Caki2 (cell line): ENCODE data around the gene SERGEF. TPM values are rescaled to one million over a fixed set of nuclear protein-coding genes. Genes with fewer than 3 reads are reported as not detected.

Experiments used
- DNase-seq: peaks from one replicate; pipeline ENCODE4 v3.0.0-alpha.2; 2015; ENCODE audit warnings: low read depth
- in situ Hi-C: cut with HindIII; loops from 2 replicates; pipeline ENCODE4 v1.10.0; 2016; ENCODE audit warnings: low sequenced_read_pairs, low pct_unique_long_range_greater_than_20kb, mixed read lengths
- total RNA-seq: library from RNA; depleted of rRNA; stranded (reverse); fragments of >200 nt; shearing (Covaris generic); gene quantifications from 2 replicates; pipeline ENCODE4 v1.2.3, GENCODE V29; 2014; ENCODE audit warnings: low replicate concordance

Gene SERGEF
- total RNA-seq, 1 experiment from 2014 or later: 47.1 TPM

- DNase-seq: no peak
- in situ Hi-C loops: no loop called here
Observed at GRCh38 chr11:17783878-17784277, 229.0 kb downstream of the SERGEF start.

DNA sequence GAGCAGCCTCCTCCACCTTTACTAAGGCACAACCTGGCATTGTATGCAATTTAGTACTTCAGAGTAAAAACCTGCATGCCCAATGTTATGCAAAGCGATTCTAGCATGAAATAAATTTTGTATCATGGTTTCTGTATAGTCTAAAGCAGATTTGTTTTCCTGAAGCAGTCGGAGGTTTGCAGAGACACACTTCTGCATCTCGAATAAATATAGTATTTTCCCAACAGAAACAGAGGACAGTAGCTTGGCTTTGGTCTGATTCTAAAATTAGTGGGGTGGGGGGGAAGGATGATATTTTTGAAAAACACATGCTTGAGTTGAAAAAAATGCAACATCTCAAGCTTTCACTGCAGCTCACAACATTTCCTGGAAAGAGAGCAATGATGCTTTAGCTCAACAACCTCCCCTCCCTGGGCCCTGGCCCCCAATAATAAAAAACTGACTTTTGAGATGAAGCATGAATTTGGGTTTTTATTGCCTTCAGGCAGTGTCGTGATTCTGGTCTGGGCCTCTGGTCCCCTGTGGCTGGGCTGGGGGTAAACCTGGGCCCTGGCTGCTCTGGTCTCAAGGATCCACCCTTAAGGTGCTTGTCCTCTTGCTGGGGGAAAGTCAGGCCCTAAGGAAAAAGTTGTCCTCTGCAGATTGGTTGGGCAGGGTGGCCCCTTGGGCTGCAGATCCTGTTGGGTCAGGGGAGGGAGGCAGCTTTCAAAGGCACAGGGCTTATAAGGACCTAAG lies 230.1 kb downstream of the SERGEF start:
- DNase-seq: no peak
- in situ Hi-C loops: no loop called here

GRCh38 chr11:17782145-17782544 lies 230.7 kb downstream of the SERGEF start:
- DNase-seq: no peak

DNA sequence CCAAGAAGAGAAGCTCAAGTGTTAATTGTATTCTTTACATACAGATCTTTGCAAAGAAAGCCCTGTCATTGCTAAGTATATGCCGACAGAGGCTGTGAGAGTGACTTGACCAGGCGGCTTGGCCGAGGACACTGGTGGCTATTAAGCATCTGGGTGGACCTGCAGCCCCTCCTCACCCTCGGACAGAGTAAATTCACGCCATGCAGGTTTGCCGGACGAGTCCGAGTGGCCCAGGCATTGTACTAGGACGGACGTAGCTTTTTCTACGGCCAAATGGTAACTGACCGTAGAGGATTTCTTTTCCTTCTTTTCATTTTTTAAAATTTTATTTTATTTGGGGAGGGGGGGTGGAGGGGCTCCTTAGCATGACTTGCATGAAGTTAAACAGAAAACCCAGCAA lies 231.2 kb downstream of the SERGEF start:
- DNase-seq: no peak
- in situ Hi-C loops: no loop called here

More at GRCh38 chr11:17782145-17782544, 230.7 kb downstream of the SERGEF start:
- in situ Hi-C loops: no loop called here

GRCh38 chr11:17781221-17781620 lies 231.6 kb downstream of the SERGEF start:
- DNase-seq: no peak
- in situ Hi-C loops: no loop called here

GRCh38 chr11:17780668-17781067 lies 232.2 kb downstream of the SERGEF start:
- DNase-seq: no peak
- in situ Hi-C loops: no loop called here

GRCh38 chr11:17779861-17780594 lies 232.8 kb downstream of the SERGEF start:
- DNase-seq: no peak
- in situ Hi-C loops: no loop called here

GRCh38 chr11:17778956-17779860 lies 233.6 kb downstream of the SERGEF start:
- DNase-seq: no peak
- in situ Hi-C loops: no loop called here

GRCh38 chr11:17778352-17778751 lies 234.5 kb downstream of the SERGEF start:
- DNase-seq: no peak

GRCh38 chr11:17777738-17778091 lies 235.1 kb downstream of the SERGEF start:
- in situ Hi-C loops: no loop called here
- no peak for DNase-seq

More at GRCh38 chr11:17778352-17778751, 234.5 kb downstream of the SERGEF start:
- in situ Hi-C loops: no loop called here

DNA sequence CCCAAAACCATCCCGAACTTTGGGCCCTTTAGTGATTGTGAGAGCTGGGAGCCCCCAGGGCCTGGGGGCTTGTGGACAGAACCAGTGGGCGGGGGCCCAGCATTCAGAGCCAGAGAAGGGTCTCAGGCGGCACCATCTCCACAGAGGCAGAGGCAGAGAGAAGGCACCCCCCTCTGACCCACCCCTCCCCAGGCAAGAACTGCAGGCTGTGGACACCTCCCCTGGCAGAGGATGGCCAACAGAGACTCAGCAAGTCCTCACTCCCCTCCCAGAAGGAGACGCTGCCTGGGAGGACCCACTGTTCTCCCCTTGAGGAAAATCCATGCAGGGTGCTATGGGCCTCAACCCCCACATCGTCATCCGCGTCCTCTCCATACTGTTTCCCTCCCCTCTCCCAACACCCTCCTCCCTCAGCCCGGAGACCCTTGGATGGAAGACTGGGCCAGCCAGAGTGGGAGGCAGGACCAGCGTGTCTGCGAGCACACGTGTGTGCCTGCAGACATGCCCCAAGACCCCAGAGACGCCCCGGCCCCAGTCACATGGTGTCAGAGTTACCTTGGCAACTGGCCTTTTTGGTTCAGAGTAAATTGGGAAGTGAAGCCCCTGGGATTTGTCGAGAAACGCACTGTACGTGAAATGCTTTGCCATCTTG lies 235.6 kb downstream of the SERGEF start:
- in situ Hi-C loops: no loop called here

GRCh38 chr11:17776212-17776875 lies 236.5 kb downstream of the SERGEF start:
- in situ Hi-C loops: no loop called here
- DNase-seq: no peak

More for the DNA sequence above, 235.6 kb downstream of the SERGEF start:
- DNase-seq: no peak

DNA sequence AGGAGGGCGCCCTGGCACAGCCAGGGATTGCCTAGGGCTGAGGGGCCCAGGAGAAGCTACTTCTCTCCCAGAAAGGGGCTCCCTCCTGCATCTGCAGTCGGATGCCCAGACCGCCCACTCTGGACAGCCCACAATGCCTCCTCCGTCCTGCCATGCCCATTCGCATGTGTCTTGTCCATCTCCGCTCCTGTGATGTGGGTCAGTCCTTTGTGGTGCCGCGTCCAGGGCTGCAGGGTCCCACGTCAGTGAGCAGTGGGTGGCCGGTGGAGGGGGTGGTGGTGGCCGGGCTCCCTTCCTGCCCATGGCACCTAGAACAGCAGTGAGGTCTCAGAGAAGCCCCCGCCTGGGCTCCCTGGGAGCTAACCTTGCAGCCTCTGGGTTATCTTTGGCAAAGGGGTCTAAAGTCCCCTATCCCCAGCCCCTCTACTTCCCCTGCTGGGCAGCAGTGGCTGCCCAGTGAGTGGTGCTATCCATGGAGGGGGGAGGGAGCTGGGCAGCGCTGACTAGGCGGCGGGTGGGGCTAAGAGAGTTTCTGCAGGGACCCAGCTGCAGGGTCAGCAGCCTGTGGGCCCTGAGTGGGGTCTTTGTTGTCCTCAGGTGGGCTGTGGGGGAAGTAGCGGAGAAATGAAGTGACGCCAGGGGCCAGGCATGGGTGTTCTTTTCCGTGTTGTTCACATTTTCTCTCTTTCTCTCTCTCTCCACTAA lies 237.2 kb downstream of the SERGEF start:
- DNase-seq: no peak
- in situ Hi-C loops: no loop called here

DNA sequence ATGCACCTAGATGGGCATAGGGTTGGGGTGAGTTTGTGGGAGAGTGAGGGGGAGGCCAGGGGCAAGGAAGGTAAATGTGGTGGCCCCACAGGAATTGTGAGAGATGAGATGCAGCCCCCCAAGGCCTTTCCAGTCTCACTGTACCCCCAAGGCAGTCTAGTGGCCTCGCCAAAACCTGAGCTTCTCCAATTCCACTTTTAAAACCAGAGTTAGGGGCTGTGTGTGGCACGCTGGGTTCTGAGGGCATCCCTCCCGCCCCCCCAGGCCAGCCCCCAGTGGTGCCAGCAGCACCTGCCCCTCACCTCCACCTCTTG lies 237.9 kb downstream of the SERGEF start:
- in situ Hi-C loops: no loop called here
- DNase-seq: no peak

GRCh38 chr11:17774232-17775034 lies 238.4 kb downstream of the SERGEF start:
- DNase-seq: no peak
- in situ Hi-C loops: no loop called here

GRCh38 chr11:17773674-17774073 lies 239.2 kb downstream of the SERGEF start:
- in situ Hi-C loops: no loop called here
- DNase-seq: no peak
